HL-60 (cell line): ENCODE data around the gene C1QTNF9.
"Not testable (repeated sequence)": the region's sequence is repeated elsewhere in the genome, so short reads cannot be mapped to it uniquely, and the experiment has no call there.

Experiments
- DNase-seq, 2 experiments: peaks; one replicate each; pipeline ENCODE4 v3.0.0-alpha.2; 2010 to 2020; ENCODE audit warnings: low read depth in 1 of 2, low spot score in 1 of 2
- H3K27ac ChIP-seq: fragments of 250-450 bp; sonication (Bioruptor Pico); replicated peaks from 2 replicates; pipeline ENCODE4 v1.5.1; 2020; ENCODE audit warnings: mild to moderate bottlenecking, moderate library complexity
- H3K27me3 ChIP-seq: fragments of 250-450 bp; sonication (Bioruptor Pico); 2 replicates; pipeline ENCODE4 v1.5.1; 2021; ENCODE audit warnings: mild to moderate bottlenecking, moderate library complexity; ENCODE audit not compliant: insufficient read depth, poor library complexity, severe bottlenecking
- H3K4me3 ChIP-seq: replicated peaks from 2 replicates; pipeline ENCODE4 v1.5.1; 2011; ENCODE audit warnings: mild to moderate bottlenecking, control low read depth, low read length; ENCODE audit not compliant: insufficient read depth
- CTCF ChIP-seq: IDR thresholded peaks from one replicate; pipeline ENCODE4 v1.5.1; 2011; ENCODE audit warnings: low read length, control low read depth, inconsistent platforms; ENCODE audit not compliant: insufficient read depth
- GABPA ChIP-seq: IDR thresholded peaks from 2 replicates; pipeline ENCODE4 v1.6.1; 2012; ENCODE audit warnings: low read depth
- POLR2AphosphoS5 ChIP-seq: IDR thresholded peaks from 2 replicates; pipeline ENCODE4 v1.6.1; 2012; ENCODE audit warnings: low read depth
- REST ChIP-seq: IDR thresholded peaks from 2 replicates; pipeline ENCODE4 v1.6.1; 2012; ENCODE audit warnings: low read depth; ENCODE audit not compliant: insufficient replicate concordance
- SPI1 ChIP-seq: IDR thresholded peaks from 2 replicates; pipeline ENCODE4 v1.6.1; 2012; ENCODE audit warnings: low read depth, mild to moderate bottlenecking, borderline replicate concordance

C1QTNF9 gene

DNA sequence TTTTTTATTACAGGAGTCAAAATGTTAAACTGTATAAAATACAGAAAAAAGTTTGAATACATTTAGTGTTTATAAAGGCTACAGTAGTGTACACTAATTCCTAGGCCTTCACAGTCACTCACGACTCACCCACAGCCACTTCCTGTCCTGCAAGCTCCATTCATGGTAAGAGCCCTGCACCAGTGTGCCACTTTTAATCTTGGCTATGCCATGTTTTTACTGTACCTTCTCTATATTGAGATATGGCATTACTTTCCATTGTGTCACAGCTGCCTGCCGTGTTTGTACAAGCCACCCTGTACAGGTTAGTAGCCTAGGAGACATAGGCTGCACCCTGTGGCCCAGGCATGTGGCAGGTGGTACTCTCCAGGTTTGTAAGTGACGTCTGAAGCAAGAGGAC is 32.1 kb downstream of the C1QTNF9 start:
- Histone ChIP-seq H3K4me3 (no peak overlapping the region), H3K27me3 (no peaks in the 10 kb centered on the region), H3K27ac (no peak overlapping the region)
- no peak for TF ChIP-seq GABPA
- no peak for TF ChIP-seq REST
- no peak for TF ChIP-seq SPI1
- TF ChIP-seq POLR2AphosphoS5 = no peak
- no peak for TF ChIP-seq CTCF
- no peak for DNase-seq

- H3K4me3 ChIP-seq = no peak overlapping the region
- no peaks in the 10 kb centered on the region for H3K27me3 ChIP-seq
- H3K27ac ChIP-seq = no peak overlapping the region
- DNase-seq = no peak
- TF ChIP-seq REST (no peak), GABPA (no peak), SPI1 (no peak), CTCF (no peak), POLR2AphosphoS5 (no peak)
Measured at GRCh38 chr13:24348385-24348784, 39.0 kb downstream of the C1QTNF9 start.

DNA sequence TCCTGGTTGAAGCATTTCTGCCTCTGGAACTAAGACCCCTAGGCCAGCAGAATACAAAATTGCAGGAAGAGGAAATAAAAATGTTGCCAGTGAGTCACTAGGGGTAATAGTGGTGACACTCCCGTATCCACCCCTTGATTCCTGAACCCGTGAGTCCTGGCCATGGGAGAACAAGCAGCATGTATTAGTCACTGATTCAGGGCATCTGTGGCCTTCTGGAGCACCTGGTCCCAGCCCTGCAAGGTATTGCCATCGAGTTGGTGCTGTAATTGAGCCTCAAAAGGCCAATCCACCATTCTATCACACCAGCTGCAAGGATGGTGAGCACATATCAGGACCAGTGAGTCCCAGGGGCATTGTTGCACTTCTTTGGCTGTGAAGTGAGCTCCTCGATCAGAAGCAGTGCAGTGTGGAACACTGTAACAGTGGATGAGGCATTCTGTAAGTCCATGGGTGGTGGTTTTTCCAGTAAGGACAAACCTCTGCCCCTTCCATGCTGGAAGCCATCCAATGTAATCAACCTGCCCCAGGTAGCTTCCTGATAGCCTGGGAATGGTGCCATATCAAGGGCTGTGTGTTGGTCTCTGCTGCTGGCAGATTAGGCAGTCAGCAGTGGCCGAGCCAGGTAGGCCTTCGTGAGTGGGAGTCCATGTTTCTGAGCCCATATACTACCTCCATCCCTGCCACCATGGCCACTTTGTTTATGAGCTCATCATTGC is 39.6 kb downstream of the C1QTNF9 start:
- Histone ChIP-seq H3K27me3 (no peaks in the 10 kb centered on the region), H3K27ac (no peak overlapping the region), H3K4me3 (no peak overlapping the region)
- no peak for DNase-seq
- TF ChIP-seq REST (no peak), CTCF (no peak), POLR2AphosphoS5 (no peak), GABPA (no peak), SPI1 (no peak)

DNA sequence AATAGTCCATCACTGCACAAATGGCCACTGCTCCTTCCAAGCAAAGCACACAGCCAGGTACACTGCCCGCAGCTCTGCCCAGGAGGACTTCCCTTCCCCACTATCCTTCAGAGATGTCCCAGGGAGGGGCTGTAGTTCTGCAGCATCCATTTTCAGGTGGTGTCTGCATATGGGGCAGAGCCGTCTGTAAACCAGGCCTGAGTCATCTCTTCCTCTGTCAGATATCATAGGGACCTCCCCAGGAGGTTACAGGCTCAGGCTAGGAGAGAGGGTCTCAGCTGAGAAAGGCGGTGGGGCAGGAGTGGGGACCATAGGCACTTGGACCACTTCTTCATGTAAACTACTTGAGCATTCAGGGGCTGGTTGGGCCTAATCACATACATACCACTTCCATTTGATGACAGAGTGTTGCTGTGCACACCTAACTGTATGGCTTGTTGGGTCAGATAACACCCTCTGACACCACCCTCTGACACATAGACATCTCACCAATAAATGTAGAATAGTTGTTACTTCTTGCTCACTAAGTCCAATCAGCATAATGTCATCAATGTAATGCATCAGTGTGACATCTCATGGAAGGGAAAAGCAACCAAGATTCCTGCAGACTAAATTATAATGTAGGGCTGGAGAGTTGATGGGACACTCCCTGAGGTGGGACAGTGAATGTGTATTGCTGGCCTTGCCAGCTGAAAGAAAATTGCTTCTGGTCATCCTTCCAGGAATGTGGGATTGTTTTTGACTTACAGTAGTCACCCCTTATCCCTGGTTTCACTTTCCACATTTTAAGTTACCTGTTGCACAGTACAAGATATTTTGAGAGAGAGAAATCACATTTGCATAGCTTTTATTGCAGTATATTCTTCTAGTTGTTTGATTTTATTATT is 40.6 kb downstream of the C1QTNF9 start:
- not testable (repeated sequence) for H3K27ac ChIP-seq, H3K4me3 ChIP-seq, H3K27me3 ChIP-seq, DNase-seq
